Activated T-helper 2 cell treated with anti-CD3 and anti-CD28 coated beads, Interferon-gamma antibody, Interleukin-2, Interleukin-4, amounts not matched to agents 10 μg/mL and 5 μg/mL and 100 μg/mL, durations not matched to agents 14 hours and 24 hours and 36 hours (primary cell): ENCODE results near the gene TMEM39A. TPM values are rescaled to one million over a fixed set of nuclear protein-coding genes. Genes with fewer than 3 reads are reported as not detected.

Experiments used
- DNase-seq: peaks from one replicate; pipeline ENCODE4 v3.0.0; 2021; ENCODE audit warnings: low spot score
- H3K27ac Mint-ChIP-seq: one replicate; pipeline ENCODE4 v1.8.0; 2021; ENCODE audit warnings: mixed read lengths
- H3K27me3 Mint-ChIP-seq: one replicate; pipeline ENCODE4 v1.8.0; 2021; ENCODE audit warnings: low read depth, mixed read lengths
- H3K36me3 Mint-ChIP-seq: one replicate; pipeline ENCODE4 v1.8.0; 2021; ENCODE audit warnings: low read depth, mixed read lengths
- H3K4me1 Mint-ChIP-seq: one replicate; pipeline ENCODE4 v1.8.0; 2021; ENCODE audit warnings: low read depth, mixed read lengths
- H3K4me3 Mint-ChIP-seq: one replicate; pipeline ENCODE4 v1.8.0; 2021; ENCODE audit warnings: low read depth, mild to moderate bottlenecking, moderate library complexity, mixed read lengths
- H3K9me3 Mint-ChIP-seq: one replicate; pipeline ENCODE4 v1.8.0; 2021; ENCODE audit warnings: mixed read lengths
- intact Hi-C: fragments of 100-400 bp; cut with micrococcal nuclease; formaldehyde crosslinking; loops from one replicate; pipeline ENCODE4 v1.15.1; 2023
- total RNA-seq: library from RNA; stranded (reverse); gene quantifications from 2 replicates; pipeline ENCODE4 v1.2.3, GENCODE V29; 2022

Gene TMEM39A
- total RNA-seq, 1 donor from 2014 or later = 58.4 TPM

- Mint-ChIP-seq H3K4me3 (no peak overlapping the region), H3K27ac (no peak overlapping the region), H3K27me3 (no peaks in the 10 kb centered on the region), H3K4me1 (peaks cover 7% of the 10 kb centered on the region), H3K36me3 (peaks cover 88% of the 10 kb centered on the region), H3K9me3 (no peaks in the 10 kb centered on the region)
- DNase-seq = no peak
- intact Hi-C loops = no loop called here
Observed at GRCh38 chr3:119437691-119438258, 25.6 kb downstream of the TMEM39A start.

GRCh38 chr3:119436977-119437376 lies 26.4 kb downstream of the TMEM39A start:
- DNase-seq = no peak
- H3K9me3 Mint-ChIP-seq = no peaks in the 10 kb centered on the region
- H3K4me3 Mint-ChIP-seq = no peak overlapping the region
- H3K4me1 Mint-ChIP-seq = peaks cover 7% of the 10 kb centered on the region
- no peaks in the 10 kb centered on the region for H3K27me3 Mint-ChIP-seq
- intact Hi-C loops = no loop called here
- H3K36me3 Mint-ChIP-seq = peaks cover 86% of the 10 kb centered on the region
- H3K27ac Mint-ChIP-seq = no peak overlapping the region

- peaks cover 86% of the 10 kb centered on the region for H3K36me3 Mint-ChIP-seq
- intact Hi-C loops = no loop called here
- H3K27ac Mint-ChIP-seq = no peak overlapping the region
- H3K4me1 Mint-ChIP-seq = peaks cover 7% of the 10 kb centered on the region
- peaks cover 10% of the 10 kb centered on the region for H3K9me3 Mint-ChIP-seq
- H3K27me3 Mint-ChIP-seq = no peaks in the 10 kb centered on the region
- DNase-seq = no peak
- no peak overlapping the region for H3K4me3 Mint-ChIP-seq
Observed at GRCh38 chr3:119434703-119435102, 28.7 kb downstream of the TMEM39A start.

GRCh38 chr3:119433613-119434325 lies 29.6 kb downstream of the TMEM39A start:
- peaks cover 6% of the 10 kb centered on the region for H3K4me1 Mint-ChIP-seq
- H3K4me3 Mint-ChIP-seq = no peak overlapping the region
- H3K27me3 Mint-ChIP-seq = no peaks in the 10 kb centered on the region
- H3K9me3 Mint-ChIP-seq = peaks cover 18% of the 10 kb centered on the region
- peaks cover 94% of the 10 kb centered on the region for H3K36me3 Mint-ChIP-seq
- no peak overlapping the region for H3K27ac Mint-ChIP-seq
- intact Hi-C loops = no loop called here
- DNase-seq = no peak

DNA sequence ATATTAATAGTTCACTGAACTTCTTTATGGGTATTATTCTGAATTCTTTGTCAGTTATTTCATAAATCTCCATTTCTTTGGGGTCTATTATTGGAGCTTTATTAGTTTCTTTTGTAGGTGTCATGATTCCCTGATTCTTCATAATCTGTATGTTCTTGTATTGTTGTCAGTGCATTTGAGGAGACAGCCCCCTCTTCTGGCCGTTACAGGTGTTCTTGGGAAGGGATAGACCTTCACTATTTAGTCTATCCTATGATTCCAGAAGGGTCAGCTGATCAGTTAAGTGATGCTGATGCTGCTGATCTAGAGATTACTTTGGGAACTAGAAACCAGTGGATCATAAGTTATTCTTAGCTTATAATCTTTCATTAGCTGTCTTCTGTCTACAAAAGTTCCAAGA lies 34.9 kb downstream of the TMEM39A start:
- Mint-ChIP-seq H3K36me3 (peaks cover 60% of the 10 kb centered on the region), H3K4me1 (no peaks in the 10 kb centered on the region), H3K27me3 (no peaks in the 10 kb centered on the region), H3K9me3 (peaks cover 54% of the 10 kb centered on the region), H3K4me3 (no peak overlapping the region), H3K27ac (no peak overlapping the region)
- intact Hi-C loops = no loop called here
- no peak for DNase-seq

DNA sequence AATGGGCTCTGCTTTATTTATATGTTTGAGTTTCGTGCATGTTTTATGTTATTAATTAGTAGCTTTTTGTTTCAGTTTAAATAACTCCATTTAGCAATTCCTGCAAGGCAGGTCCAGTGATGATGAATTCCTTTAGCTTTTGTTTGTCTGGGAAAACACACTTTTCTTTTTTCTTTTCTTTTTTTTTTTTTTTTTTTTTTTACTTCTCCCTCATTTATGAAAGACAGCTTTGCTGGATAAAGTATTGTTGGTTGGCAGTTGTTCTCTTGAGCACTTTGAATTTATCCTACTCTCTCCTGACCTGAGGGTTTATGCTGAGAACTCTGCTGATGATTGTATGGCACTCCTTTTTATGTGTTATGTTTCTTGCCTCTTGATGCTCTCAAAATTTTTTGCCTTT lies 35.7 kb downstream of the TMEM39A start:
- intact Hi-C loops = no loop called here
- no peak overlapping the region for H3K4me3 Mint-ChIP-seq
- H3K36me3 Mint-ChIP-seq = peaks cover 51% of the 10 kb centered on the region
- H3K9me3 Mint-ChIP-seq = peaks cover 54% of the 10 kb centered on the region
- H3K4me1 Mint-ChIP-seq = no peaks in the 10 kb centered on the region
- DNase-seq = no peak
- no peak overlapping the region for H3K27ac Mint-ChIP-seq
- no peaks in the 10 kb centered on the region for H3K27me3 Mint-ChIP-seq

DNA sequence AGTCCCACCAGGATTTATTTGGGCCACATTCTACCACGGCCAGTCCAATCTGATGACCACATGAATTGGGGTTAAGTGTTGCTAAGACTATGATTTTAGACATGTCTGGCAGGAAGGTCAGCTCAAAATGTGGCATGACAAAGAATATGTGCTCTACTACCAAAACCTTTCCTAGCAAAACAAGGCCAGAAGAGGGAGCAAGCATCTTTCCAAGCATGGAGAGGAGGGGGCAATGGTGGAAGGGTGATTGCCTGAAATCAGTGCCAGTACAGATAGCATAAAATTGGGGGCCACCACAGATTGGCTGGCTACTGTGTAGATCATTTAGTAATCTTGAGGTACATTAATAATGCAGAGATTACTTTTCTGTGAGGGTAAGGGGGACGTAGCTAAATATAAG lies 43.2 kb downstream of the TMEM39A start:
- H3K9me3 Mint-ChIP-seq = peaks cover under 1% of the 10 kb centered on the region
- H3K4me3 Mint-ChIP-seq = no peak overlapping the region
- intact Hi-C loops = no loop called here
- H3K27me3 Mint-ChIP-seq = no peaks in the 10 kb centered on the region
- no peak overlapping the region for H3K27ac Mint-ChIP-seq
- H3K36me3 Mint-ChIP-seq = no peaks in the 10 kb centered on the region
- DNase-seq = no peak
- no peaks in the 10 kb centered on the region for H3K4me1 Mint-ChIP-seq

DNA sequence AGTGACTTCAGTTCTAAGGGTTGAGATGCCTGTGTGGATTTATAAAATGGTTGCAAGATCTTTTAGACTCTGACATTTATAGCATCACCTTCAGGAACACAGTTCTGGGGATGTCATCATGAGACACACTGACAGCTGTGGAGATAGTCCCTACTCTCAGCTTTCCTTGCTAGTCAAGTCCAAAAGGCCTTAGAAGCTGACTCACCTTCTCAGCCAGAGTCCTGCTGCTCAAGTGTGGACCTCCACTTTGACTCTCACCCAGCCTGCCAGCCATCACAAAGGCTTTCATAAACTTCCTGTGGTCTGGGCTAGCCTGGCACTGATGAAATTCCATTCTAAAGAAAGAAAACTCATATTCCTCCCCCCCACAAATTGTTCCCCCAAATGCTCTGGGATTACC lies 44.8 kb downstream of the TMEM39A start:
- Mint-ChIP-seq H3K9me3 (no peaks in the 10 kb centered on the region), H3K27ac (no peak overlapping the region), H3K4me1 (no peaks in the 10 kb centered on the region), H3K36me3 (no peaks in the 10 kb centered on the region), H3K4me3 (no peak overlapping the region), H3K27me3 (no peaks in the 10 kb centered on the region)
- DNase-seq = no peak
- intact Hi-C loops = no loop called here

DNA sequence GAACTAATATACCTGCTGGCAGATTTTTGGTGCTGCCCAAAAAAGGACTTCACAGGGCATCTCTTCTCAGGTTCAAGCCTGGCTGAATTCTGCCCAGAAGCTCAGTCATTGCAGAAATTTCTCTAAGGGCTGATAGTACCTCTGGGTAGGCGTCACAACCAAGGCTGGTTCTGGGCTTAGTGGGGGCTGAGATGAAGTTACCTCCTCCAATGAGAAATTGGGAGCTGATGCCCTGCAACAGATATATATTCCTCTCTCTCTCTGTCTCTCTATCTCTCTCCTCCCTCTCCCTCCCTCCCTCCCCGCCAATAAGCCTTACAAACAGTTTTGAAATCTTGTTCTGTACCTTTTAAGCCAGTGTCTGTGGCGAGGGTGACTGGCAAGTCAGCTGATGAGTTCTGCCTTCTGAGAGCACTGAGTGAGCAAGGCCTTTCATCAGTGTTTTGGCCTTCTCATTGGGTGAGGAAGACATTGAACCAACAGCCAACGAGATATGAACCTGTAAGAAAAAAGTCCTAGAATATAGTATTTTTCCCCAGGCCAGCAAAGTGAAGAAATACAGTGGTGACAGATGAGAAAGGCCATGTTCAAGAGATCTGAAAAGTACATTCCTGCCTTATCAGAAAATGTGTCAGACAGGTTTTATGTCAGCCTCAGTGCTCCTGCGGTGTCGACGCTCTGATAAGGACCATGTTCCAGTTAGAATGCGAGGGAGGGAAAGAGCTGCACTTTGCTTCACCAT lies 45.5 kb downstream of the TMEM39A start:
- intact Hi-C loops = no loop called here
- Mint-ChIP-seq H3K36me3 (no peaks in the 10 kb centered on the region), H3K4me1 (no peaks in the 10 kb centered on the region), H3K27ac (no peak overlapping the region), H3K27me3 (no peaks in the 10 kb centered on the region), H3K9me3 (no peaks in the 10 kb centered on the region), H3K4me3 (no peak overlapping the region)
- DNase-seq = no peak

- DNase-seq = no peak
- Mint-ChIP-seq H3K27ac (no peak overlapping the region), H3K4me1 (no peaks in the 10 kb centered on the region), H3K36me3 (no peaks in the 10 kb centered on the region), H3K9me3 (no peaks in the 10 kb centered on the region), H3K27me3 (no peaks in the 10 kb centered on the region), H3K4me3 (no peak overlapping the region)
- intact Hi-C loops = no loop called here
Observed at GRCh38 chr3:119416873-119417272, 46.5 kb downstream of the TMEM39A start.

- Mint-ChIP-seq H3K27me3 (no peaks in the 10 kb centered on the region), H3K9me3 (no peaks in the 10 kb centered on the region), H3K4me1 (no peaks in the 10 kb centered on the region), H3K36me3 (peaks cover 3% of the 10 kb centered on the region), H3K4me3 (no peak overlapping the region), H3K27ac (no peak overlapping the region)
- intact Hi-C loops = no loop called here
- DNase-seq = no peak
Observed at GRCh38 chr3:119413603-119414280, 49.7 kb downstream of the TMEM39A start.

- no peaks in the 10 kb centered on the region for H3K27me3 Mint-ChIP-seq
- H3K9me3 Mint-ChIP-seq = no peaks in the 10 kb centered on the region
- no peak for DNase-seq
- H3K36me3 Mint-ChIP-seq = peaks cover 3% of the 10 kb centered on the region
- H3K4me1 Mint-ChIP-seq = no peaks in the 10 kb centered on the region
- no peak overlapping the region for H3K4me3 Mint-ChIP-seq
- intact Hi-C loops = no loop called here
- no peak overlapping the region for H3K27ac Mint-ChIP-seq
Observed at GRCh38 chr3:119409844-119410243, 53.6 kb downstream of the TMEM39A start.
